Right kidney (tissue), 1 donor: ENCODE measurements around the gene CD101.

Experiments used
- DNase-seq: peaks from one replicate; pipeline ENCODE4 v3.0.0-alpha.2; 2016

Gene CD101

DNA sequence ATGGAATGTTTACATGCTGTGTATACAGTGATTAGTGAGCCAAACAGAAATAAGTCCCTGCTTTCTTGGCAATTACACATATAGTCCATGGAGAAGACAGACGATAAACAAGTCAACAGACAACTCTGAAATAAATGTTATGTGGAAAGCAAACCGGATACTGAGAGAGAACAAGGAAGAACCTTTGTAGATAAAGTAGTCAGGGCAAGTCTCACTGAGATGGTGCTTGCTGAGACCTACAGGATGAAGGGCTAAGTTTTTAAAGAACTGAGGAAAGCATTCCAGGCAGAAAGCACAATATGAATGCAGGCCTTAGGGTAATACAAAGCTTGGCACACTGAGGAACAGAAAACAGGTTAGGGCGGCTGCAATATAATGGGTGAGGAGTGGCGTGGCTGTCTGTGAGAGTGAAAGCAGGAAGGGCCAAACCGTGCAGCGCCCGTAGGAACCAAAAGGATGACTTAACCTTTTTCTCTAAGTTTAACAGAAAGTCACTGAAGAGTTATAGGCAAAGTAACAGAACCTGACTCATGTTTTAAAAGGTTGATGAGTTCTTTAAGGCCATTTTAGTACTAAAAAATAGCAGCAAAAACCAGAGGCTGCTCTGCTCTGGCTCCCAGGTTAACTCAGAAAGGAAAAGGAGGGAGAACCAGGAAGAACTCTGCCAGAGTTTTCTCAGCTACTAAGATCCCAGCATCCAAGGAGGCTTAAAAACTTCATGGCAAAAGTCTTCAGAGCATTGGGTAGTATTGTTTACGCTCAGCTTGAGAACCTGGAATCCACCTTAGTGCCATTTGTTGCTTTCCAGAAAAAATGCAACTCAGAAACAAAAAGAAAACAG, 49.9 kb downstream of the CD101 start:
- DNase-seq, result no peak

DNA sequence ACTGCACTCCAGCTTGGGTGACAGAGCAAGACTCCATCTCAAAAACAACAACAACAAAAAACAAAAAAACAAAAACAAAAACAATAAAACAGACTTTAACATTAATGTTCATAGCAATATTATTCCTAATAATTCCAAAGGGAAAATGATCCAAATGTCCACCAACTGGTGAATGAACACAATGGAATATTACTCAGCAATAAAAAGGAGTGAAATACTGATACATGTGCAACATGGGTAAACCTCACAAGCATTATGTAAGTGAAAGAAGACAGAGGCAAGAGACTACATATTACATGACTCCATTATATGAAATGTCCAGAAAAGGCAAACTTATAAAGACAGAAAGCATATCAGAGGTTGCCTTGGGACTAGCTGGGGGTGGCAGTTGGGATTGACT, 52.5 kb downstream of the CD101 start:
- DNase-seq, result no peak

DNA sequence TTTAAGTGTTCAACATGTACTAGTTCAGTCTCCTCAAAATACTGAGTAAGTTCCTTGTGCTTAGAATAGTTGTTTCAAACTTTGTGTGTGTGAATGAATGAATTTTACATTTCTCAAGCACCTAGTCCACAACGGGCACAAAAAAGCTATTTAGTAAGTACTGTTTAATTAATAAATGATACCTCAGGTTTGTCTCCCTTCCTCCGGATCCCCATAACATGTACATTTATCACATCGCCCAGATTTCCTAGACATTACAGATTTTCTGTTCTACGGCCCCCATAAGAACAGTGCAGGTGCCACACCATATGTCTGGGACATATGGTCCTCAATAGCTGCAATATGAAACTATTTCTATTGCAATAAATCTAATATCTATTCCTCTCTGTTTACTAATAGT, 57.2 kb downstream of the CD101 start:
- DNase-seq, result no peak

DNA sequence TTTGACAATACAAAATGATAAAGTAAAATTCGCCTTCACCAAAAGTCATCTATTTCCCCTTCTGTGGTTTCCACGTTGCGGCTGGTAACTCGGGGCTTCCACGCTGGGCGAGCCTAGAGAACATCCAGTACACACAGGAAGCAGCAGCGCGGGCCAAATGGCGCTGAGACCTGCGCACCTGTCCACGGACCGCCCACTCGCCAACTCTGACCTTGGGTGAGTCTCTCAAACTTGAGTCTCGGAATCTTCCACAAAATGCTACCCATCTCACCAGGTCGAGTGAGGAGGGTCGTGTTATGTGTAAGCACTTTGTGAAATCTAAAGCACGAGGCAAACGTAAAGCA, 57.7 kb downstream of the CD101 start:
- DNase-seq, result no peak

DNA sequence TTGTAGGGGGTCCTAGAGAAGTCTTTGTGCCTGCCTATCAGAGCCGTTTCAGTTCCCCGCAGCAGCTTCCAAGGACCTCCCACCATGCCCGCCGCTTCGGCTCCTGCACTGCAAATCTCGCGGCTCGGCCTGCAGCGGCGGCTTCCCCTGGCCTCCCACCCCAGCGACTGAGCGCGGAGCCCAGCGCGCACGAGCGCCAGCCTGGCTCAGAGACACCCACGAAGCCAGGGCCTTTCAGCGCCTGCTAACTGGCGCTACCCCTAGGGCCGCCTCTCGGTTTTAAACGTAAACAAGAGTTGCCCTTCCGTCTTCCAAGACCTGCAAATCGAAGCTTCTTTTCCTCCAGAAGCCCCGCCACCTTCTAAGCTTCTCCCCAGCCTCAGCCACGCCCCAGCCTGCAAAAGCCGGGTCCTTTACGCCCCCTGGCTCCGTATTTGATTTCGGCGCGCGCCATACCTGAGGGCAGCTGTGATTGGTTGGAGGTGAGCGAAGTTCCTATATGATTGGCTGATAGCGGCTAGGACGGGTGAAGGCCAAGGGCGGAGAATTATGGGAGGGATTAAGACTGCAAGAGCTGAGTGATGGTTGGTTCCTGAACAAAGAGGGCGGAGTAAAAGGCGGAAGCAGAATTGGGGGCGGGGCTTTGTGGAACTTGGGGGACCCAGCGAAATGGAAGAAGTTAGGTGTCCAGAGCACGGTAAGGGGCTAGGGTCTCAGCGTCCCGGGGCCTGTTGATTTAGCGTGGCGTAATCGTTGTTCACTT, 58.3 kb downstream of the CD101 start, which contains the start of gene TTF2:
Gene TTF2 (plus strand): TSS at position 649 of the 763 bp plus-strand sequence. CDS start 21 bp downstream, at position 670.
- DNase-seq, result peak; percentile 94

DNA sequence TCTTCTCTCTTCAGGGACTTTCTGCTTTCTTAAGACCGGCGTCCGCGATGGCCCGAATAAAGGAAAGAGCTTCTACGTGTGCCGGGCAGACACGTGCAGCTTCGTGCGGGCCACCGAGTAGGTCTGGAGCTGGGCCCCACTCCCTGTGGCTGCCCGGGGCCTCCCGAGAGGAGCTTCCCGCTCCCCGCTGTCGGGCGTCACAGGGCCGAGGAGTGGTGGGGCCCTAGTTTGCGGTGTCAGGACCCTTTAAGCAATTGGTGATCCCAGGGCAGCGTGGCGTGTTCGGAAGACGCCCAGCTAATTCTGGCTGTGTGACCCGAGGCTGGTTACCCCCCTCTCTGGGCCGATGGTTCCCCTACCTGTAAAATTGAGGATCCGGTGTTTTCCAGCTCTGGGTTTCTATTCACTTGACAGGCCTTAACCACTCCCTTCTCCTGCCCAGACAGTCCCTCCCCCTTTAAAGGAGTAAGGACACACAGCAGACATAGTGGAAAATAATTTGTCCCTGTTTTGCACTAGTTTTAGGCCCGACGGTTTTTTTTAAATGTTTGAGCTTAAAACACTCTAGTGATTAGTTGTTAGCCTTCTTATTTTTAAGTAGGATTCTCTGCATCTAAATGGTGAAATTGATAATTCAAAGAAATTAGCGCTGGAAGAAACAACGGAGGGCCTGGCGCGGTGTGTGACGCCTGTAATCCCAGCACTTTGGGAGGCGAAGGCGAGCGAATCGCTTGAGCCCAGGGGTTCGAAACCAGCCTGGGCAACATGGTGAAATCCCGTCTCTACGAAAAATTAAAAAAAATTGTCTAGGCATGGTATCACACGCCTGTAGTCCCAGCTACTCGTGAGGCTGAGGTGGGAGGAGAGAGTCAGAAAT, 59.1 kb downstream of the CD101 start:
- peak; percentile 88 for DNase-seq

DNA sequence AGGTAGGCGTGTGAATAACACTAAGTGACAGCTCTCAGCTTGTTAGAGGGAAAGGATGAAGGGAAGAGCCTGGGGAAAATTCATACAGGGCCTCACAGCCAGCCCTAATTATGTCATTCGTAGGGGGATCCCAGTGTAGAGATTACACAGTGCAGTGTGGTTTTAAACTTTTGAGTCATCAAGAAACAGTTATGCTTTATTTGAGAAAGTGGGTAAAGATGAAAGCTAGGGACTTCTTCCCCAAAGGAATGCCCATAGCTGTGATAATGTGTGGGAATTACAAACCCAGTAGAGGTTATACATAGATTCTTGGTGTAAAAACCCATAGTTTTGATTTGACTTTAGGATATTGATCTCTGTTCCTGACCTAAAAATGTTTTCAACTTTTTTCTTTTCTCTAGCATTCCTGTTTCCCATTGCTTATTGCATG, 60.4 kb downstream of the CD101 start:
- DNase-seq, result no peak

DNA sequence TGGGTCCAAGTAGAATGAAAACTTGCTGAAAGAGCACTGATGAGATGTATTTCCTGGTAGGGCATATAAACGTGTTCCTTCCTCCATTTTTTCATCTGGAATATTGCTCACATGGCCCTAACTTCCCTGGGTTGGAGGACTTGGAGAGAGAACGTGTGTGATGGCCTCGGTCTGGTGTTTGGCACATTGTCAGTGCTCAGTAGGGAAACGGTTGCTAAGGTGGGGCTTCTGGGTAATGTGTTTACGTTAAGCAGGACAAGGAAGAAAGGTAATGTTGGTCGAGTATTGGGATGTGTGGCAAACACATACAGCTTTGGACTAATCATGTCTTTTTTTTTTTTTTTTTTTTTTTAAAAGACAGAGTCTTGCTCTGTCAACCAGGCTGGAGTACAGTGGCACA, 64.8 kb downstream of the CD101 start:
- DNase-seq, result no peak

DNA sequence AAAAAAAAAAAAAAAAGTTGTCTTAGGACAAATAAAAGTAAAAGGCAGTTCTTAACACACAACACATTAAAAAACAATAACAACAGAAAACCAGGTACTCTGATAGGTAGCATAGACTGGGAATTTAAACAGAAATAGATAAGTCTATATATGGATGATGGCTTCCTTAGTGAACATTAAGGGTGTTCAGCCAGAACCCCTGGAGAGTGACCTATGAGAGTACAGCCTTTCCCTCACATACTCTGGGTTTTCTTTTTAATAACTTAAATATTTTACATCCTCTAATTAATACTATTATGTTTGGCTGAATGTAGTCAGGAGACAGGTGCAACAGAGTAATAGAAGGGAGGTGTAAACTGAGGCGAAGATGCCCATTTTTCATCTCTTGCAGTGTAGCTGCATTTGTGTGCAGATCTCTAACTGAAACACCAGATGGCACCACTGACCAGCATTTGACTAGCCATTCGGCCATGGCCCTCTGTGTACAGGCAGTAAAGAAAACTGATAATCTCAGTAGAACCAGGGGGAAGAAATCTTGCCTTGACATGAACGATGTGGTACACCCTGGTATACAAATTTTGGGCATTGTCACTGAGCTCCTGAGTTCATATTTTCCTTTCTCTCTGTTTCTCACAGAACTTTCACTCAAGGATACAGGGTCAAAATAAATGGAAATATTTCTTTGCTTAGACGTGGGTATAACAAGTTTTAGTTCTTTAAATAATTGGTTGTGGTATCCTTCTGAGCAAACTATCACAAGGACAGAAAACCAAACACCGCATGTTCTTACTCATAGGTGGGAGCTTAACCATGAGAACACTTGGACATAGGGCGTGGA, 66.2 kb downstream of the CD101 start:
- no peak for DNase-seq

DNA sequence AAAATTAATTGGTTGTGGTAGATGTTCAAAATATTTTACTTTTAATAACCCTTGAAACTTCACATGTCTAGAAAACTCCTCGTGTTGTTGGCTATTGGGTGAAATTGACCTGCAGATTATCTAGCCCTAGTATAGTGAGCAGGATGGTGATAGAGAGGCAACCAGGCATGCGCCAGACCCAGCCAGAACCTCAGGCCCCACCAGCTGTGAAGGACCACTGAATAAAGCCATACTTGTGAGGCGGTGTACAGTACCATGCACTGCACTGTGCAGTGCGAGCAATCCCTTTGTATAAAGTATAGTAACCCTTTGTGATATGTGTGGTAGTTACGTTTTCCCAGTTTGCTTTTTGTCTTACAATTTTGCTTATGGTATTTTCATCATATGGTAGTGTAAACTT, 67.0 kb downstream of the CD101 start:
- no peak for DNase-seq

DNA sequence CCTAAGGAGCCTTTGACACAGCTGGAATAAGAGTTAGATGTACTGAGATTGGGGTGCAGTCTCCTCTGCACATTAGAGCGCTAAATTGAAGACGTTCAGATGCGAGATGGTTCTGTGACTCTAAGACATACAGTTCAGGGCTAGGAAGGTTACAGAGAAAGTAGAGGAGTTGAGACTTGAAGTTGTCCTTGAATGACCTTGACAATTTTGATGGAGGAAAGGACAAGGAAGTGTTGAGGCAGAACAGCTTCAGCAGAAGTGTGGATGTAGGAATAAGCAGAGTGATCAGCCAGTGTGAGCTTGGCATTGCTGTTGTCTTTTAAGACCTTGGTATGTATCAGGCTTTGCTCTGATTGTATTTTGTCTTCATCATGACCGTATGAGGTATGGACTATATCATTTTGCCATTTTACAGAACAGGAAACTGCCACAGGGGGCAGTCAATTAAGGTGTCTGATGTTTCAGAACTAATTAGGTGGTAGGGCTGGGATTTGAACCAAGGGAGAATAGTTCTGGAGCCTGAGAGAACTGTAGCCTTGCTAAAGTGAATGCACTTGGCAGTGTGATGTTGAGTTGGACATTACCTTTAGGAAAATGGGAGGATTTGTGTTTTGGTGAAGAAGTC, 67.8 kb downstream of the CD101 start:
- no peak for DNase-seq

DNA sequence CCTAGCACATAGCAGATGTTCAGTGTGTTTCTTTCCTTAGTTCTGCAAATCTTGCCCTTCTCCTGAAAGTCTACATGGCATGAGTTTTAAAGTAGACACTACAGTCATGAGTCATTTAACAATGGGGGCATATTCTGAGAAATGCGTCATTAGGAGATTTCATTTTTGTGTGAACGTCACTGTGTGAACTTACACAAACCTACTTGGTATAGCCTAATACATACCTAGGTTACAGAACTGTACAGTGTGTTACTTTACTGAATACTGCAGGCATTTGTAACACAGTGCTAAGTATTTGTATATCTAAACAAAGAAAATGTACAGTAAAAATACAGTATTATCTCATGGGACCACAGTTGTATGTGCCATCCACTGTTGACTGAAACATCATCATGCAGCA, 68.6 kb downstream of the CD101 start:
- no peak for DNase-seq

DNA sequence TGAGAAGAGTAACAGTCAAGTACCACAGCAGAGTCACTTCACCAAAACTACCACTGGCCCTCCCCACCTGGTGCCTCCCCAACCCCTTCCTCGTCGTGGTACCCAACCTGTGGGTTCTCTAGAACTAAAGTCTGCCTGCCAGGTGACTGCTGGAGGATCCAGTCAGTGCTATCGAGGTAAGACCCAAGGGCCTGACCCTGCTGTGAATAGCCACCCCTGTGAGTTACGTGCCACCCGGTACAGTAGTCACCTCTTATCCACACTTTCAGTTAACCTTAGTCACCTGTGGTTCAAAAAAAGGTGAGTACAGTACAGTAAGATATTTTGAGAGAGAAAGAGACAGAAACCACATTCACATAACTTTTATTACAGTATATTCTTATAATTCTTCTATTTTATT, 75.1 kb downstream of the CD101 start:
- DNase-seq, result no peak

DNA sequence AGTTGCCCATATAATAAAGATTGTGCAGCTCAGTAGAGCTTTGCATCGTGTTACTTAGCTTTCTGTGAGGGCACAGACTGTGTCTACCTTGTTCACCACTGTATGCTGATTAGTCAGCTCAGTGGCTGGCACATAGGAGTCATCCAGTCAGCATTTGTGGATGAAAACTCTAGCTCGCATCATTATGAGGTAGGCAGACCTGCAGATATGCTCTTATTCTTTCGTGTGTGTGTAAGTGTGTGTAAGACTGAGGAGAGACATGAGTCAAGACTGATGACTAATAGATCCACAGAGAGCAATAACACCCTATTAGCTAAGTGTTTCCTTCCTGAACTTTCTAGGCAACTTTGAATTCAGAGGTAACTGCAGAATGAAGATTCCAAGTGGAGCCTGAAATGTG, 75.7 kb downstream of the CD101 start:
- no peak for DNase-seq

DNA sequence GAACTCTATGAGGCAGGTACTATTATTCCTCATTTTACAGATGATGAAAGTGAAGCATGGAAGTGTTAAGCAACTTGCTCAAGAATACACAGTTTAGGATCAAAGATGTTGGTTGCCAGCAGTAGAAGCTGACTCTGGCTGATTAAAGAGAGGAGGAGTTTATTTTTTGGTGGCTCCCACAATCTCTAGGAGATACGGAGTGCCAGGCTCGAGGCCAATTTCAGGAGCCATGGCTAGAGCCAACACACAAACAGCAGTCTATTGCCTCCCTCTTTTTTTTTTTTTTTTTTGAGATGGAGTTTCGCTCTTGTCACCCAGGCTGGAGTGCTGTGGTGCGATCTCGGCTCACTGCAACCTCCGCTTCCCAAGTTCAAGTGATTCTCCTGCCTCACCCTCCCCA, 78.2 kb downstream of the CD101 start:
- no peak for DNase-seq

DNA sequence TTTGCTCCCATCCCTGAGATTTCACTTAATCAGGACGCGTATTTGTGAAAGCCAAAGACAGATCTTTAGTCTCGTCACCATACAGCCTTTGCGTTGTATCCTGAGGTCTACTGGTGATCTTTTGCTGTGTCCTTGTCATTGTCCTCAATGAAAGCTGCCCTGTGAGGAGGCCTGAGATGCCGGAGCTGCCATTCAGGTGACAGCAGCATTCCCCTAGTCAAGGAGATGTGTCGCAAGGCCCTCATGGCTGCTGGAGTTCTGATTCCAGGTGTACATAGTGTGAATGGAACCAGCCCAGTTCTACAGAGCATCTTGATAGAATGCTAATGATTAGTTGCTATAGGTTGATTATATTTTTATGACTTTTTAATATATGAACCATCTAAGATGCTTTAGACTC, 82.7 kb downstream of the CD101 start:
- no peak for DNase-seq
